Stimulated activated naive B cell treated with anti-CD40 and anti-IgM and Interleukin-4, amounts not matched to agents 10 μg/mL and 1 μg/mL and 100 μg/mL, for 72 hours (primary cell): ENCODE data around the gene KHDC4.

Source experiments
- ATAC-seq, 2 donors: fragments of 150-1000 bp; cut with Tn5 transposase; replicated peaks; 2 replicates each; pipeline ENCODE4 v1.10.0; 2021; ENCODE audit warnings: moderate library complexity in 1 of 2
- DNase-seq: peaks from one replicate; pipeline ENCODE4 v3.0.0; 2021
- H3K27ac Mint-ChIP-seq: one replicate; pipeline ENCODE4 v1.8.0; 2022; ENCODE audit warnings: mild to moderate bottlenecking, mixed read lengths
- H3K27me3 Mint-ChIP-seq, 2 donors: one replicate each; pipeline ENCODE4 v1.8.0; 2022; ENCODE audit warnings: mixed read lengths in 2 of 2
- H3K36me3 Mint-ChIP-seq, 2 donors: one replicate each; pipeline ENCODE4 v1.8.0; 2022; ENCODE audit warnings: mixed read lengths in 2 of 2, mild to moderate bottlenecking in 1 of 2
- H3K4me1 Mint-ChIP-seq, 2 donors: one replicate each; pipeline ENCODE4 v1.8.0; 2022; ENCODE audit warnings: mixed read lengths in 2 of 2, mild to moderate bottlenecking in 1 of 2
- H3K4me3 Mint-ChIP-seq, 2 donors: one replicate each; pipeline ENCODE4 v1.8.0; 2022; ENCODE audit warnings: mild to moderate bottlenecking in 2 of 2, mixed read lengths in 2 of 2, moderate library complexity in 1 of 2
- H3K9me3 Mint-ChIP-seq, 2 donors: one replicate each; pipeline ENCODE4 v1.8.0; 2022; ENCODE audit warnings: mixed read lengths in 2 of 2, mild to moderate bottlenecking in 1 of 2

The KHDC4 gene

DNA sequence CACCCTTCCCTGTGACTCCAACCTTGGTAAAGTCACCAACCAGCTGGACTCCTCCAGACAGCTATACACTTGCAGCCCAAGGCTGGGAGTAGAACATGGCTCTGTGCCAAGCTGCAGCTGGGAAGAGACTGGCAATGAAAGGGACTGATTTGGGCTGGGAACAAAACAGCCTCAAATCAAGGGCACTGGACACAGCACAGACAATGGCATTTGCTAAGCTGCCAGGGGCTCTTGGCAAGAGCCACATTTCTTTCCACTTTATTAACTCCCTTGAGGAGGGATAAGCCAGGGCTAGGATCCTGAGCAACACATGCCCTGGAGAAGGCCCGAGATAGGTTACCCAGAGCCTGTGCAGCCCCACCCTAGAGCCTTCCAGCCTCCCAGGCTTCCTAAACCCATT is 62.8 kb downstream of the KHDC4 start:
- DNase-seq (no peak), ATAC-seq (no peak)
- H3K36me3 Mint-ChIP-seq, result peaks cover 13 to 32% of the 10 kb centered on the region in 2 donors
- no peaks in the 10 kb centered on the region for H3K9me3 Mint-ChIP-seq
- H3K4me3 Mint-ChIP-seq, result no peak overlapping the region
- H3K27ac Mint-ChIP-seq, result no peak overlapping the region
- no peaks in the 10 kb centered on the region for H3K27me3 Mint-ChIP-seq
- no peaks in the 10 kb centered on the region for H3K4me1 Mint-ChIP-seq

DNA sequence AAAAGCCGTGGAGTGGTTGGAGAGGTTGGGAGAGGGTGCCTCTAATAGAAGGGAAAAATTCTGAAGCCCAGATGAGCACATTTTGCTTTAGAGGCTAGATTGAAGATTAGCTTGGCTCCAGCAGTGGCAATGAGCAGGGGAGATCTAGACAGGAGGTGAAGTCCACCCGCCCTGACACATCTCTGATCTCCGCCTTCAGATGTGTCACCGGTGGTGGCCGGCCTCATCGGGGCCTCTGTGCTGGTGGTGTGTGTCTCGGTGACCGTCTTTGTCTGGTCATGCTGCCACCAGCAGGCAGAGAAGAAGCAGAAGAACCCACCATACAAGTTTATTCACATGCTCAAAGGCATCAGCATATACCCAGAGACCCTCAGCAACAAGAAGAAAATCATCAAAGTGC is 66.4 kb downstream of the KHDC4 start:
- ATAC-seq (no peak), DNase-seq (no peak)
- Mint-ChIP-seq H3K27ac (no peak overlapping the region), H3K4me3 (no peak overlapping the region), H3K27me3 (peaks cover 0 to under 1% of the 10 kb centered on the region in 2 donors), H3K4me1 (no peaks in the 10 kb centered on the region), H3K9me3 (no peaks in the 10 kb centered on the region), H3K36me3 (peaks cover 10 to 27% of the 10 kb centered on the region in 2 donors)

DNA sequence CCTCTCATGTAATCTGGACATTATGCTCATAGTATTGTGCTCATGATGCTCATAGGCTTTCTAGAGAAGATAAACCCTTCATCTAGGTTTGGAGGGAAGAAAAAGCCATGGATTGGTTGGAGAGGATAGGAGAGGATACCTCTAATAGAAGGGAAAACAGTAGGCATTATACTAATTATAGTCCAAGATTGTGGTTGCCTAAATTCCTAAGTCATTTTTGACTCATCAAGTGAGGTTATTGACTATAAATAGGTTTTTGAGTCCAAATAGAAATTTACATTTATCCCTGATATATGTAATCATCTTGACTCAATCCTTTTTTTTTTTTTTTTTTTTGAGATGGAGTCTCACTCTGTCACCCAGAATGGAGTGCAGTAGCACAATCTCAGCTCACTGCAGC is 69.8 kb downstream of the KHDC4 start:
- ATAC-seq (no peak), DNase-seq (no peak)
- Mint-ChIP-seq H3K4me3 (no peak overlapping the region), H3K27ac (no peak overlapping the region), H3K4me1 (peaks cover 11 to 19% of the 10 kb centered on the region in 2 donors), H3K27me3 (peaks cover 4 to 14% of the 10 kb centered on the region in 2 donors), H3K36me3 (peaks cover 3 to 22% of the 10 kb centered on the region in 2 donors), H3K9me3 (no peaks in the 10 kb centered on the region)
